ENCODE data around the gene IFI35. TPM values are rescaled to one million over a fixed set of nuclear protein-coding genes. Genes with fewer than 3 reads are reported as not detected.

The IFI35 gene
- total and polyA plus RNA-seq, 2 donors = 11.4 to 34.8 TPM

DNA sequence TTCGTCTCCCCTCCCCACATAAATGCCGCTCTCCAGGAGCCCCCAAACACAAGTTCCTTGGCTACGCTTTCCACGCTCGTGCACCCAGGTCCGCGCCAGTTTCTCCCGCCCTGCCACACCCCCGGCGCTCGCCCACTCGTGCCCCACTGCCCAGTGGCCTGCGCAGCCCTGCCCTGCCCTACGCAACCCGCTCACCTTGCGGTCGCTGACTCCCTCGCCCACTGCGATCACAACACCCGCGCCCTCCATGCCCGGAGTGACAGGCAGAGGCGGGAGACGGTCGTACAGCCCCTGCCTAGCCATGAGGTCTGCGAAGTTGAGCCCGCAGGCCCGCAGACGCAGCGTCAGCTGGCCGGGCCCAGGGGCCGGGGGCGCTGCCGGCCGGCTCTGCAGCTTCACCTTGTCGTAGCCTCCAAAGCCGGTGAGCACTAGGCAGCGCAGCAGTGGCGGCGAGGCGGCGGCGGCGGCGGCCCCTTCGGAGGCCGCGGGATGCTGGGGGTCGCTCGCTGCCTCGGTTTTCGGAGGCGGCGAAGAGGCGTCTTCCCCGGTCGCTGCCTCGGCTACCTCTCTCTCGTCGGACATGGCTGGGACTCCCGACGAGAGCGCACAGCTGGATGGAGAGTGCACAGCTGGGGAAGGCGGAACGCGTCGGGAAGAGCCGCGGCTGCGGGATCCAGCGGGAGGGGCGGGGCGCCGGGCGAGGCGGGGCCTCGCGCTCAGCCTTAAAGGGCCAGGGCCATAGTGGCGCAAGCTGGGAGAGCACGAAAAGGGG, 15.3 kb downstream of the IFI35 start, which contains the start of gene VAT1:
VAT1 (minus strand) TSS at position 645 of the 772 bp plus-strand sequence; CDS start at position 582, 63 bp downstream.
- H3K4me1 ChIP-seq (ENCODE audit: insufficient read depth) = peaks cover 1% of the 10 kb centered on the region
- H3K36me3 ChIP-seq (ENCODE audit: insufficient read depth) = no peaks in the 10 kb centered on the region
- under 1% methylated on average over 80 of the region's 80 CpGs for WGBS
- H3K4me3 ChIP-seq (ENCODE audit: low read depth, low read length) = peak within 1 kb of the TSS; percentile 99
- DNase-seq (ENCODE audit: extremely low spot score) = no peak
- H3K27ac ChIP-seq (ENCODE audit: low read depth) = peak within 1 kb of the TSS; percentile 90

DNA sequence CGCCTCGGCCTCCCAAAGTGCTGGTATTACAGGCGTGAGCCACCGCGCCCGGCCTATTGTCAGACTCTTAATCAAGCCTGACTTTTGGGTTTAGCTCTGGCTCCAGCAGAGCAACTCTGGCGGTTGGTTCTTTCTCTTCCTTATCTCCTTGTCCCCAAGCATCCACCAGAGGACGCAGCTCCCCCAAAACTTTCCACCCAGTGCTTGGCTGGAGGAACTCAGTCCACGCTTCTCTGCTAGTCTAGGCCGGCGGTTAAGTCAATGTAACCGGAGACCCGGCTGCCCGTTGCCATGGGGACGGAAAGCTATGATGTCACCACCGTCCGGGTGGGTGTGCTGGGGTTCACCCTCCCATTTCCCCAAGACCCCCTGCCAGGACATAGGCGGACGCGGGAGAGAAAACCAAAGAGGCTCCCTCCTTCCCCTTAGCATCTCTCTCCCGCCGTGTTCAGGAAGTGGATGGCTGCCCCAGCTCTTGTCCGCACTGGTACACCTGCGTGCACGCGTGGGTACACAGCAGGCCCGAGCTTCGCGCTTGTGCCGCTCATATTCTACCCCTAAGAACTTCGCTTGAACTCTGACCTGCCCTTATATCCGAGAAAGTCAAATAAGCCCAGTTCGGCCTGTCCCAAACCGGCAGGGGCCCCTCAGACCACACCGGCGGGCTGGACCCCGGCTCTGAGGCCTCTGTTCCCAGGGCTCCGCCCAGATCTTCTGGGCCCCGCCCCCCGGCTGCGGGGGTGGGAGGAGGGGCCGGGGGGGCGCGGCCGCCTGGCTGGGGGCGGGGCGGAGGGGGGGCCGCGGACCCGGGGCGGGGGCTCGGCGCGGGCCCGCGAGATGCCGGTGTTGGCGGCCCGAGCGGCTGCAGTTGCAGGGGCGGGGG, 18.1 kb downstream of the IFI35 start, which contains the start of gene RND2:
RND2 (plus strand) TSS at position 825 of the 883 bp plus-strand sequence. CDS start 117 bp downstream, outside the sequence.
- peak; percentile 93 for DNase-seq (ENCODE audit: extremely low spot score)
- Histone ChIP-seq H3K36me3 (ENCODE audit: insufficient read depth) (no peaks in the 10 kb centered on the region), H3K27ac (ENCODE audit: low read depth) (peak within 1 kb of the TSS; percentile 27), H3K4me3 (ENCODE audit: low read depth, low read length) (peak within 1 kb of the TSS; percentile 32), H3K4me1 (ENCODE audit: insufficient read depth) (peaks cover 1% of the 10 kb centered on the region)
- under 1% methylated on average over 61 of the region's 61 CpGs for WGBS

DNA sequence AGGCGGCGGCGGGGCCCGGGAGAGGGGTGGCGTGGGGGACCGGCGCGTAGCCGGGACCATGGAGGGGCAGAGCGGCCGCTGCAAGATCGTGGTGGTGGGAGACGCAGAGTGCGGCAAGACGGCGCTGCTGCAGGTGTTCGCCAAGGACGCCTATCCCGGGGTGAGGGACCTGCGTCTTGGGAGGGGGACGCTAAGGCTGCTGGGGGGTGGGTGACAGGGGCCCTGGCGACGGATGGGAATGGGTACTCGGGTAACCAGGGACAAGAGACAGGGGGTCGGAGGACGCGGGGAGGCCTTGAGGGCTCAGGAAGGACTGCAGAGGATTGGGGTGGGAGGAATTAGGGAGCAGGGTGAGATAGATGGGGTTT, 18.7 kb downstream of the IFI35 start:
- Histone ChIP-seq H3K27ac (ENCODE audit: low read depth) (peak overlapping the region; percentile 11), H3K36me3 (ENCODE audit: insufficient read depth) (no peaks in the 10 kb centered on the region), H3K4me1 (ENCODE audit: insufficient read depth) (peaks cover 1% of the 10 kb centered on the region), H3K4me3 (ENCODE audit: low read depth, low read length) (peak overlapping the region; percentile 32)
- no peak for DNase-seq (ENCODE audit: extremely low spot score)
- WGBS = 4% methylated on average over 27 of the region's 27 CpGs

DNA sequence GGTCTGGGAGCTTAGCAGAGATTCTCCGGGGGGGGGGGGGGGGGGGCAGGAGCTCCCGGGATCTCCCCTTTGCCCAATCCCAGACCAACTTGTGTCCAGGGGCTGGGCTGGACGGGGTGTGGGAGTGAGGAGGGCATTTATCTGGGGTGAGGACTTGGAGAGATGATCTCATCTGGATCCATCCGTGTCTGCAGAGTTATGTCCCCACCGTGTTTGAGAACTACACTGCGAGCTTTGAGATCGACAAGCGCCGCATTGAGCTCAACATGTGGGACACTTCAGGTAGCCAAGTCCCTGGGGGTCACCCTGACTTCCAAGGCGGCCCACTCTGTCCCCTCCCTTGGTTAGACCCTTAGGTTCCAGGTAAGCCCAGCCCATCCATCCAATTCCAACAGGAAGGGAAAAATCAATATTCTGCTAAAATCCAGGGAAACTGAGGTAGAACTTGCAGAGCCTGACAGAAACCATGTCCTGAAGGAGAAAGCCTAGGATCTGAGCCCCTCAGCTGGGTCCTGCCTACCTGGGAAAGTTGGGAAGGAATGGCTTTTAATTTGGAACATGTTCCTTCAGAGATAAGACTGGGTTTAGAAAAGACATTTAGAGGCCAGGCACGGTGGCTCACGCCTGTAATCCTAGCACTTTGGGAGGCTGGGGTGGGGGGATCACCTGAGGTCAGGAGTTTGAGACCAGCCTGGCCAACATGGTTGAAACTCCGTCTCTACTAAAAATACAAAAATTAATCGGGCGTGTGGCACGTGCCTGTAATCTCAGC, 19.4 kb downstream of the IFI35 start:
- no peaks in the 10 kb centered on the region for H3K4me1 ChIP-seq (ENCODE audit: insufficient read depth)
- no peak overlapping the region for H3K4me3 ChIP-seq (ENCODE audit: low read depth, low read length)
- no peak for DNase-seq (ENCODE audit: extremely low spot score)
- no peaks in the 10 kb centered on the region for H3K36me3 ChIP-seq (ENCODE audit: insufficient read depth)
- 48% methylated on average over 16 of the region's 16 CpGs for WGBS
- peak overlapping the region; percentile 11 for H3K27ac ChIP-seq (ENCODE audit: low read depth)

DNA sequence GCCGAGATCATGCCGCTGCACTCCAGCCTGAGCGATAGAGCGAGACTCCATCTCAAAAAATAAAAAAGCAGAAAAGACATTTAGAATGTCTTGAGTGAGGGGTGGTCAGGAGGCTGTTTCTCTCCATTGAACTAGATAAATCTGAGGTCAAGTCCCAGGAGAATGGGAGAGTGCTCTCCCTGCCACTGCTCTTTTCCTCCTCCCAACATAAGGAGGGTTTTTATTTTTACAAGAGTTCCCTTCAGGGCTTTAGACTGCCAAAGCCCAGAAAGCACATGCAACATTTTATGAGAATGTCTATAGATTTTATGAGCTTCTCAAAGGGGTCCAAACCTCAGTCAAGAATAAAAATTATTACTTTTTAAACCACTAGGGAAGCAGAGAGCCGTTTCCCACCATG, 20.0 kb downstream of the IFI35 start:
- Histone ChIP-seq H3K4me1 (ENCODE audit: insufficient read depth) (no peaks in the 10 kb centered on the region), H3K4me3 (ENCODE audit: low read depth, low read length) (no peak overlapping the region), H3K36me3 (ENCODE audit: insufficient read depth) (no peaks in the 10 kb centered on the region), H3K27ac (ENCODE audit: low read depth) (no peak overlapping the region)
- DNase-seq (ENCODE audit: extremely low spot score) = no peak
- WGBS = 44% methylated on average over 5 of the region's 5 CpGs

DNA sequence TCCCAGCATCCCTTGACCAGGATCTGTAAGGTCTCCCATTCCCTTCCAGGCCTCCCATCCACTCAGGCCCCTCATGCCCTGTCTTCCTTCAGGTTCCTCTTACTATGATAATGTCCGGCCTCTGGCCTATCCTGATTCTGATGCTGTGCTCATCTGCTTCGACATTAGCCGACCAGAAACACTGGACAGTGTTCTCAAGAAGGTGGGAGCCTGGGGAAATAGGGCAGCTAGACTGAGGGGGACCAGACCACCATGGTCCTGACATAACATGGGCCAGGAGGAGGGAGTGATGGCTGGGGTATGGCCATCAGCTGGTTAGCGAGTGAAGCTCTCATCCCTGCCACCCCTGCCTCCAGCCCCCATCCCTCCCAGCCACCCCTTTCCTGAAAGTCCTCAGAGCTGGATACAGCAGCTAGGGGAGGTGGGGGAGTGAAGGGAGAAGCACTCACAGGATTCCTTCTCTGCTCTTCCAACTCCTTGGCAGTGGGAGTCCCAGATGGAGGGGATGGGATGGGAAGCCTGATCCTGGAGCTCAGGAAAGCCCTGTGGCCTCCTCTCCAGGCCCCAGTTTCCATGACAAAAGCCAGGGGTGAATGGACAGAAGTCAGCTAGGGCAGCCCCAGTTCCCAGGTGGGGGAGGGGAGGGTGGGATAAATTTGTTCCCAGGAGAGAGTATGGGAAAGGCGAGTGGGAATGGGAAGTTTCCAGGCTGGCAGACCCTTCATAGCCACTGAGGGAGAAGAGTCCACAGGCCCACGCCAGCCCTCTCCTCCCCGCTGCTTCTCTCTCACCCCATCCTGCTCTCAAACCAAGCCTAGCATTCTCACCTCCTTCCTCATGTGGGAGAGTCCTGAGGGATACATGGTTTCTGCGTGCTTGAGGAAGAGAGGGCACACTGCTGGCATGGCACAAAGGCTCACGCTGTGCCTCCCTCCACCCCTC, 20.8 kb downstream of the IFI35 start:
- no peak overlapping the region for H3K27ac ChIP-seq (ENCODE audit: low read depth)
- WGBS = 77% methylated on average over 9 of the region's 9 CpGs

DNA sequence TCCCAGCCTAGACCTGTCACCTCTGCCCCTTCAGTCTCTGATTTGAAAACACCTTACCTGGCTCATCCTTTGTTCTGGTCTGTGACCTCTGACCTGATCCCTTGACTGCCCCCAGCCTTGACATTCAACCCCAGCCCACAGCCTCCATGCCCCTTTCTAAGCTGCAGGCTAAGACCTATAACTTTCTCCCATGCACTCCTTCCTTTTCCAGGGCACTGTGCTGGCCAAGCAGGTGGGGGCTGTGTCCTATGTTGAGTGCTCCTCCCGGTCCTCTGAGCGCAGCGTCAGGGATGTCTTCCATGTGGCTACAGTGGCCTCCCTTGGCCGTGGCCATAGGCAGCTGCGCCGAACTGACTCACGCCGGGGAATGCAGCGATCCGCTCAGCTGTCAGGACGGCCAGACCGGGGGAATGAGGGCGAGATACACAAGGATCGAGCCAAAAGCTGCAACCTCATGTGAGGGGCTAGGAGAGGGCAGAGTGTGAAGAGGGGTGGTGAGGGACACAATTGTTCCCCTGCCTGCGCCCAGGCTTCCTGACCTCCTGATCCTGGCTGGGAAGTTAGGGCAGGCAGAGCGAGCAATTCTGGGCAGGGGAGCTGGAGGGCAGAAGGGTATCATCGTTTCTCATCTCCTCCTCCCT, 21.8 kb downstream of the IFI35 start:
- WGBS = 85% methylated on average over 17 of the region's 17 CpGs
- H3K4me1 ChIP-seq (ENCODE audit: insufficient read depth) = no peaks in the 10 kb centered on the region
- no peak overlapping the region for H3K27ac ChIP-seq (ENCODE audit: low read depth)
- no peak overlapping the region for H3K4me3 ChIP-seq (ENCODE audit: low read depth, low read length)
- no peak for DNase-seq (ENCODE audit: extremely low spot score)
- H3K36me3 ChIP-seq (ENCODE audit: insufficient read depth) = no peaks in the 10 kb centered on the region

More for the DNA sequence above, 20.8 kb downstream of the IFI35 start:
- no peak for DNase-seq (ENCODE audit: extremely low spot score)
- Histone ChIP-seq H3K4me3 (ENCODE audit: low read depth, low read length) (no peak overlapping the region), H3K4me1 (ENCODE audit: insufficient read depth) (no peaks in the 10 kb centered on the region), H3K36me3 (ENCODE audit: insufficient read depth) (no peaks in the 10 kb centered on the region)

DNA sequence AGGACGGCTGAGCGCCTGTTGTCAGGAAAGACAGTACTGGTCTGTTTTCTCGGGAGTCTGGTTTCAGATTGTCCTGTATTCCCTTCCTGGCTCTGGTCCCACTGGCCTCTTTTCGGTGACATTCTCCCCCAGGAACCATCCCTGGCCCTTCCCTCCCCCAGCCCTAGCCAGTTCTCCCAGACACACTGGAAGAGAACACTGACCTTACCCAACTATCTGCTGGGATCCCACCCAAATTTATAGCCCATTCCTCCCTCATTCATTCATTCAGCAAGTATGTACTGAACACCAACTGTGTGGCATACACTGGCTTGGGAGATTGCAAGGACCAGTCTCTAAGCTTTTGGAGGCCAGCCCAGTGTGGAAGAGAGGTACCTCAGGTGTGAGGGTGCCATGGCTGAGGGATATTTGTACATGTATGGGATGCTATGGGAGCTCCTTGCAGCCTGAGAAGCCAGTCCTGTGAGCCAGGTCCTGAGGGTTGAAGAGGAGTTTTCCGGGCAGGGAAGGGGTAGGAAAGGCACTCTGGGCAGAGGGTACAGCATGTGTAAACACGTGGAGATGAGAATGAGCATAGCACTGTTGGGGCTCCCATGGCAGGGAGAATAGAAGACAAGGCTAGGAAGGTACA, 23.7 kb downstream of the IFI35 start:
- H3K4me3 ChIP-seq (ENCODE audit: low read depth, low read length) = no peak overlapping the region
- 73% methylated on average over 6 of the region's 6 CpGs for WGBS
- H3K4me1 ChIP-seq (ENCODE audit: insufficient read depth) = no peaks in the 10 kb centered on the region
- DNase-seq (ENCODE audit: extremely low spot score) = no peak
- H3K36me3 ChIP-seq (ENCODE audit: insufficient read depth) = no peaks in the 10 kb centered on the region
- no peak overlapping the region for H3K27ac ChIP-seq (ENCODE audit: low read depth)

DNA sequence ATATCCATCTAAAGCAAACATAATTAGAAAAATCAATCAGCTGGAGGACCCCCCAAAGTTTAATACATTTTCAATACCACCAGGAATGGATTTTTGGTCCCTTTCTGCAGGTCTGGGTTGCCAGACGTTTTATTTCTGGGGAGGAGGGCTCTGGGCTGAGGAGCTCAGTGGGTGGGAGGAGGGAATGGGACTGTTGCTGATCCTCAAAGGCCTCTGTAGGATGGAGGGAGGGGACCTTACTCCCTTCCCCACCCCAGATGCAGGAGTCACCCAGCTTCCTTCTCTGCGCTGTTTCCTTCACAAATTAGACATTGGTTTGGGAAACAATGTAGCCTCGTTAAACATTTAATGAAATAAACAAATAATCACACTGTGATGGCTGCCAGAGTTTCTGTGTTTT, 25.1 kb downstream of the IFI35 start:
- H3K27ac ChIP-seq (ENCODE audit: low read depth) = no peak overlapping the region
- 81% methylated on average over 3 of the region's 3 CpGs for WGBS
- H3K4me3 ChIP-seq (ENCODE audit: low read depth, low read length) = no peak overlapping the region
- no peaks in the 10 kb centered on the region for H3K36me3 ChIP-seq (ENCODE audit: insufficient read depth)
- no peaks in the 10 kb centered on the region for H3K4me1 ChIP-seq (ENCODE audit: insufficient read depth)
- DNase-seq (ENCODE audit: extremely low spot score) = no peak

DNA sequence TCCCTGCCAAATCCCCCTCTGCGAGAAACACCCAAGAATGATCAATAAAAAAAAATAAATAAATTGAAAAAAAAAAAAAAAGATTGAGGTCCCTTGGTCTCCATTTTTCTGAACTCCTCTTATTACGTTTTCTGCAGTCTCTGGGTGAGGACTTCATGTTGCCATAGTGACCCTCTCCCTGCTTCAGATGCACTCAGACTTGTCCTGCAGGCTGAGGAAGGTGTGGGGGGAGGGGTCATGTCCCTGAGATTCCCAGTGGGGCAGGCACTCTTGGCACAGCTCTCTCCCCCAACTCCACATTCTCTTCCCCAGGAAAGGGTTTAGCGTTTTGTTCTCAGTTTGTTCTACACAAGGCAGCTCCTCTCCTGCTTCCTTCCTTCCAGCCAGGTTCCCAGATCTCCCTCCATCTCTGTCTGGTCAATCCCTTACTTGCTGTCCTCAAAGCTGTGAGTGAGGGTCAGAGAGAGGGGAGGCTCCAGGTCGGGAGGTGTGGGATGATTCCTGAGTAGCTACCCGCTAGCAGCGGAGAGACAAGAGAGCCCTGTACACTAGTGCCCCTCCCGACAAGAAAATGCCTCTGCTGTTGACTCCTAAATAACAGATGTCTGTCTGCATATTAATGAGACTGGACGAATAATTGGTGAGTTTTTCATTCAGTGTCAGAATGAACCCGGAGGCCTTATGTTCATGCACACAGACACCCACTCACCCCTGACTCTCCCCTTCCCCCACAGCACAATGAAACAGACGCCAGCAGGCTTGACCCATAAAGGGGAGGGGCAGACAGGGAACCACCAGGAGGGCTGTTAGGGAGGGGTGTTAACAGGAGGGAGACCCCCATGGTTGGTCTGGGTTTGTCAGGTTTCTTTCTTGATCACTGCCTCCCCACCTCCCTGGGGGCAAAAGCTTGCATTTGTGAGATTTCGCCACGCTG, 27.6 kb downstream of the IFI35 start:
- no peaks in the 10 kb centered on the region for H3K4me1 ChIP-seq (ENCODE audit: insufficient read depth)
- DNase-seq (ENCODE audit: extremely low spot score) = no peak
- H3K27ac ChIP-seq (ENCODE audit: low read depth) = no peak overlapping the region
- H3K36me3 ChIP-seq (ENCODE audit: insufficient read depth) = no peaks in the 10 kb centered on the region
- WGBS = 52% methylated on average over 12 of the region's 12 CpGs
- H3K4me3 ChIP-seq (ENCODE audit: low read depth, low read length) = no peak overlapping the region

DNA sequence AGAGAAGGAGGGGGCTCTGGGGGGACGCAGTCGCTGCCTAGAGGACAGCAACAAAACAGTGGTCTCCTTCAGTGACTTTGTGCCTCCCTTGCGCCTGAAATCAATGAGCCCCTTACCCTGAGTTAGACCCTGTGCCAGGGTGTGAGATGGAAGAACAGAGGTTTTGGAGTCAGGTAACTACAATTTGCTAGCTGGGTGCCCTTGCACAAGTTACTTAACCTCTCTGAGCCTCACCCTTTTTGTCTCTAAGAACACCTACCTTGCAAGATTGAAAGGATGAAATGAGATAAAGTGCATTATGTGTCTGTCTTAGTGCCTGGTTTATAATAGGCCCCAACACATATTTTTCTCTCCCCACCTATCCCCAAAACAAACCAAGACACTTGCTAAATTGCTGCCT, 28.3 kb downstream of the IFI35 start:
- no peak overlapping the region for H3K4me3 ChIP-seq (ENCODE audit: low read depth, low read length)
- H3K4me1 ChIP-seq (ENCODE audit: insufficient read depth) = no peaks in the 10 kb centered on the region
- no peaks in the 10 kb centered on the region for H3K36me3 ChIP-seq (ENCODE audit: insufficient read depth)
- 70% methylated on average over 3 of the region's 3 CpGs for WGBS
- H3K27ac ChIP-seq (ENCODE audit: low read depth) = no peak overlapping the region
- no peak for DNase-seq (ENCODE audit: extremely low spot score)

All from urinary bladder (tissue), 4 donors.